CD4-positive, alpha-beta memory T cell (primary cell): ENCODE results near the gene OPN1MW. TPM values are rescaled to one million over a fixed set of nuclear protein-coding genes. Genes with fewer than 3 reads are reported as not detected.
"Not testable (repeated sequence)": the region's sequence is repeated elsewhere in the genome, so short reads cannot be mapped to it uniquely, and the experiment has no call there.

Source experiments
- CTCF ChIA-PET: fragments of 350-600 bp; sonication (Branson Sonifier 250); formaldehyde crosslinking; loops from one replicate; lab custom pipeline; 2021; ENCODE audit warnings: inconsistent platforms; ENCODE audit not compliant: partially characterized antibody; lab: Charles Lee
- POLR2A ChIA-PET: fragments of 350-600 bp; sonication (Branson Sonifier 250); formaldehyde crosslinking; loops from one replicate; lab custom pipeline; 2021; ENCODE audit not compliant: partially characterized antibody; lab: Charles Lee
- DNase-seq, 5 donors: peaks; one replicate each; pipeline versions ENCODE4 v3.0.0 to v3.0.0-alpha.2; 2020 to 2022; ENCODE audit warnings: mixed read lengths in 1 of 5
- H3K27ac ChIP-seq: one replicate; pipeline ENCODE4 v1.7.0; 2013; ENCODE audit warnings: low read depth, low read length
- H3K27me3 ChIP-seq: 2 replicates; pipeline ENCODE4 v1.7.0; 2013; ENCODE audit warnings: mild to moderate bottlenecking, low read length, moderate library complexity; ENCODE audit not compliant: insufficient read depth
- H3K36me3 ChIP-seq: 2 replicates; pipeline ENCODE4 v1.7.0; 2013; ENCODE audit warnings: mild to moderate bottlenecking, low read length, moderate library complexity; ENCODE audit not compliant: insufficient read depth
- H3K4me1 ChIP-seq: 2 replicates; pipeline ENCODE4 v1.7.0; 2013; ENCODE audit warnings: mild to moderate bottlenecking, low read length, moderate library complexity; ENCODE audit not compliant: insufficient read depth
- H3K4me3 ChIP-seq, 2 donors: one replicate each; pipeline ENCODE4 v1.7.0; 2013; ENCODE audit warnings: low read length in 2 of 2, mild to moderate bottlenecking in 1 of 2
- H3K9me3 ChIP-seq, 2 donors: one replicate each; pipeline ENCODE4 v1.7.0; 2013; ENCODE audit warnings: low read length in 2 of 2, control low read depth in 1 of 2; ENCODE audit not compliant: control insufficient read depth in 1 of 2
- H3K27ac Mint-ChIP-seq, 7 donors: one replicate each; pipeline ENCODE4 v1.8.0; 2020 to 2021; ENCODE audit warnings: mixed read lengths in 7 of 7, mild to moderate bottlenecking in 6 of 7, inconsistent platforms in 3 of 7, moderate library complexity in 3 of 7
- H3K27me3 Mint-ChIP-seq, 2 donors: one replicate each; pipeline ENCODE4 v1.8.0; 2020 to 2021; ENCODE audit warnings: mixed read lengths in 2 of 2
- H3K36me3 Mint-ChIP-seq, 2 donors: one replicate each; pipeline ENCODE4 v1.8.0; 2020 to 2021; ENCODE audit warnings: mixed read lengths in 2 of 2, inconsistent platforms in 1 of 2, mild to moderate bottlenecking in 1 of 2
- H3K4me1 Mint-ChIP-seq, 4 donors: one replicate each; pipeline ENCODE4 v1.8.0; 2020 to 2021; ENCODE audit warnings: mixed read lengths in 4 of 4, mild to moderate bottlenecking in 1 of 4
- H3K4me3 Mint-ChIP-seq, 8 donors: one replicate each; pipeline ENCODE4 v1.8.0; 2020 to 2021; ENCODE audit warnings: mixed read lengths in 8 of 8, mild to moderate bottlenecking in 7 of 8, moderate library complexity in 6 of 8, inconsistent platforms in 3 of 8
- H3K9me3 Mint-ChIP-seq, 8 donors: one replicate each; pipeline ENCODE4 v1.8.0; 2020 to 2021; ENCODE audit warnings: mixed read lengths in 8 of 8, mild to moderate bottlenecking in 5 of 8, inconsistent platforms in 3 of 8, moderate library complexity in 1 of 8
- intact Hi-C: fragments of 100-400 bp; cut with micrococcal nuclease; formaldehyde crosslinking; loops from one replicate; pipeline ENCODE4 v1.15.1; 2023
- polyA plus RNA-seq, 2 donors: library from polyadenylated mRNA; unstranded; fragments of 300-500 nt; fragmentation: Illumina TruSeq; gene quantifications; one replicate each; pipeline ENCODE4 v1.2.3, GENCODE V29; 2021
- total RNA-seq, 2 experiments: library from RNA; stranded (reverse); gene quantifications; one replicate each; pipeline ENCODE4 v1.2.3, GENCODE V29; 2021

OPN1MW gene
- total and polyA plus RNA-seq, 4 experiments from 2014 or later, result not detected

- H3K27me3 Mint-ChIP-seq, H3K36me3 ChIP-seq, intact Hi-C loops, H3K27ac ChIP-seq, POLR2A ChIA-PET, H3K4me1 ChIP-seq, H3K4me3 Mint-ChIP-seq, H3K9me3 ChIP-seq, H3K27me3 ChIP-seq, H3K36me3 Mint-ChIP-seq, CTCF ChIA-PET, H3K4me1 Mint-ChIP-seq, H3K9me3 Mint-ChIP-seq, H3K4me3 ChIP-seq: not testable (repeated sequence)
- H3K27ac Mint-ChIP-seq, result peak overlapping the region in 1 of 7 donors; percentile 67
- peak in 2 of 5 donors; percentile 6 to 24 for DNase-seq
Measured at GRCh38 chrX:154209670-154210418, 27.4 kb downstream of the OPN1MW start.

- H3K9me3 Mint-ChIP-seq, CTCF ChIA-PET, DNase-seq, H3K36me3 Mint-ChIP-seq, H3K27me3 Mint-ChIP-seq, H3K36me3 ChIP-seq, H3K4me1 Mint-ChIP-seq, H3K27ac ChIP-seq, H3K27me3 ChIP-seq, POLR2A ChIA-PET, H3K9me3 ChIP-seq, H3K4me3 Mint-ChIP-seq, H3K4me1 ChIP-seq, intact Hi-C loops, H3K4me3 ChIP-seq: not testable (repeated sequence)
- H3K27ac Mint-ChIP-seq, result peak overlapping the region in 3 of 7 donors; percentile 74 to 88 (median 85)
Measured at GRCh38 chrX:154211057-154211456, 28.7 kb downstream of the OPN1MW start.

GRCh38 chrX:154211499-154211898 is 29.1 kb downstream of the OPN1MW start:
- H3K36me3 ChIP-seq, result not testable (repeated sequence)

GRCh38 chrX:154219456-154219855 is 37.1 kb downstream of the OPN1MW start, which contains the start of gene OPN1MW2:
Gene OPN1MW2 (plus strand): TSS chrX:154219756. CDS start chrX:154219816, 60 bp downstream.
- H3K27me3 Mint-ChIP-seq, H3K9me3 ChIP-seq, H3K27ac ChIP-seq, intact Hi-C loops, POLR2A ChIA-PET, DNase-seq, H3K36me3 ChIP-seq, H3K4me1 ChIP-seq, H3K9me3 Mint-ChIP-seq, H3K4me3 ChIP-seq, H3K36me3 Mint-ChIP-seq, H3K27me3 ChIP-seq, H3K4me3 Mint-ChIP-seq, H3K27ac Mint-ChIP-seq, CTCF ChIA-PET, H3K4me1 Mint-ChIP-seq: not testable (repeated sequence)

More at GRCh38 chrX:154211499-154211898, 29.1 kb downstream of the OPN1MW start:
- POLR2A ChIA-PET, H3K4me3 ChIP-seq, H3K27me3 Mint-ChIP-seq, H3K4me3 Mint-ChIP-seq, H3K9me3 Mint-ChIP-seq, CTCF ChIA-PET, H3K9me3 ChIP-seq, H3K4me1 ChIP-seq, intact Hi-C loops, H3K4me1 Mint-ChIP-seq, H3K27ac Mint-ChIP-seq, H3K27me3 ChIP-seq, H3K27ac ChIP-seq, DNase-seq, H3K36me3 Mint-ChIP-seq: not testable (repeated sequence)

- H3K27me3 ChIP-seq, H3K27ac Mint-ChIP-seq, DNase-seq, H3K9me3 Mint-ChIP-seq, intact Hi-C loops, H3K4me1 ChIP-seq, H3K27me3 Mint-ChIP-seq, H3K36me3 ChIP-seq, H3K4me1 Mint-ChIP-seq, H3K36me3 Mint-ChIP-seq, H3K4me3 Mint-ChIP-seq, H3K4me3 ChIP-seq, CTCF ChIA-PET, H3K9me3 ChIP-seq, POLR2A ChIA-PET, H3K27ac ChIP-seq: not testable (repeated sequence)
Measured at GRCh38 chrX:154225292-154225691, 42.9 kb downstream of the OPN1MW start.

- H3K36me3 ChIP-seq, H3K4me3 Mint-ChIP-seq, DNase-seq, H3K27ac Mint-ChIP-seq, H3K36me3 Mint-ChIP-seq, H3K9me3 ChIP-seq, intact Hi-C loops, H3K27ac ChIP-seq, H3K27me3 ChIP-seq, CTCF ChIA-PET, POLR2A ChIA-PET, H3K9me3 Mint-ChIP-seq, H3K4me1 Mint-ChIP-seq, H3K4me3 ChIP-seq, H3K27me3 Mint-ChIP-seq, H3K4me1 ChIP-seq: not testable (repeated sequence)
Measured at GRCh38 chrX:154226706-154227105, 44.3 kb downstream of the OPN1MW start.

- DNase-seq, H3K27ac Mint-ChIP-seq, H3K9me3 Mint-ChIP-seq, intact Hi-C loops, H3K4me3 ChIP-seq, H3K4me1 Mint-ChIP-seq, H3K27ac ChIP-seq, H3K27me3 Mint-ChIP-seq, CTCF ChIA-PET, H3K4me3 Mint-ChIP-seq, H3K36me3 ChIP-seq, H3K36me3 Mint-ChIP-seq, H3K9me3 ChIP-seq, H3K27me3 ChIP-seq, H3K4me1 ChIP-seq, POLR2A ChIA-PET: not testable (repeated sequence)
Measured at GRCh38 chrX:154231443-154231842, 49.0 kb downstream of the OPN1MW start.

GRCh38 chrX:154233620-154234019 is 51.2 kb downstream of the OPN1MW start:
- intact Hi-C loops, H3K27me3 Mint-ChIP-seq, H3K4me1 ChIP-seq, DNase-seq, H3K9me3 Mint-ChIP-seq, H3K27me3 ChIP-seq, H3K27ac ChIP-seq, CTCF ChIA-PET, H3K9me3 ChIP-seq, H3K36me3 ChIP-seq, H3K27ac Mint-ChIP-seq, POLR2A ChIA-PET, H3K4me3 ChIP-seq, H3K4me3 Mint-ChIP-seq, H3K4me1 Mint-ChIP-seq, H3K36me3 Mint-ChIP-seq: not testable (repeated sequence)
